Endothelial cell (in vitro differentiated cells): ENCODE data around the gene SNX25. TPM values are rescaled to one million over a fixed set of nuclear protein-coding genes. Genes with fewer than 3 reads are reported as not detected.
"Not testable (repeated sequence)": the region's sequence is repeated elsewhere in the genome, so short reads cannot be mapped to it uniquely, and the experiment has no call there.

Experiments
- DNase-seq: peaks from one replicate; pipeline ENCODE4 v3.0.0; 2021; ENCODE audit warnings: low spot score
- H3K27ac Mint-ChIP-seq: one replicate; pipeline ENCODE4 v1.8.0; 2021; ENCODE audit warnings: mixed read lengths, inconsistent platforms; ENCODE audit not compliant: unreplicated experiment
- H3K27me3 Mint-ChIP-seq: one replicate; pipeline ENCODE4 v1.8.0; 2021; ENCODE audit warnings: mild to moderate bottlenecking, moderate library complexity, mixed read lengths, inconsistent platforms; ENCODE audit not compliant: unreplicated experiment
- H3K36me3 Mint-ChIP-seq: one replicate; pipeline ENCODE4 v1.8.0; 2021; ENCODE audit warnings: mild to moderate bottlenecking, low read depth, mixed read lengths, inconsistent platforms; ENCODE audit not compliant: unreplicated experiment
- H3K4me1 Mint-ChIP-seq: one replicate; pipeline ENCODE4 v1.8.0; 2021; ENCODE audit warnings: mild to moderate bottlenecking, mixed read lengths, inconsistent platforms; ENCODE audit not compliant: unreplicated experiment
- H3K4me3 Mint-ChIP-seq: one replicate; pipeline ENCODE4 v1.8.0; 2021; ENCODE audit warnings: mild to moderate bottlenecking, mixed read lengths, inconsistent platforms; ENCODE audit not compliant: unreplicated experiment
- H3K9me3 Mint-ChIP-seq: one replicate; pipeline ENCODE4 v1.8.0; 2021; ENCODE audit warnings: mixed read lengths, inconsistent platforms; ENCODE audit not compliant: unreplicated experiment
- total RNA-seq: library from RNA; stranded (reverse); fragmentation: NEBNext Ultra II Directional; extraction: Animal tissue kit (Norgen Biotek cat#: 25700); gene quantifications from one replicate; pipeline ENCODE4 v1.2.1, GENCODE V29; 2021; ENCODE audit not compliant: unreplicated experiment
- TF ChIP-seq, protein P1 (sequence below): fragments of 200-600 bp; sonication (generic); IDR thresholded peaks from one replicate; pipeline ENCODE4 v1.5.0; 2021; ENCODE audit warnings: antibody characterized with exemption; ENCODE audit not compliant: unreplicated experiment

The SNX25 gene
- total RNA-seq, 1 donor from 2014 or later = 19.3 TPM

- Mint-ChIP-seq H3K36me3 (peaks cover 4% of the 10 kb centered on the region), H3K4me1 (peaks cover 32% of the 10 kb centered on the region), H3K27ac (peak overlapping the region; percentile 95), H3K27me3 (peaks cover 9% of the 10 kb centered on the region), H3K9me3 (no peaks in the 10 kb centered on the region), H3K4me3 (peak overlapping the region; percentile 91)
- TF ChIP-seq, protein P1, sequence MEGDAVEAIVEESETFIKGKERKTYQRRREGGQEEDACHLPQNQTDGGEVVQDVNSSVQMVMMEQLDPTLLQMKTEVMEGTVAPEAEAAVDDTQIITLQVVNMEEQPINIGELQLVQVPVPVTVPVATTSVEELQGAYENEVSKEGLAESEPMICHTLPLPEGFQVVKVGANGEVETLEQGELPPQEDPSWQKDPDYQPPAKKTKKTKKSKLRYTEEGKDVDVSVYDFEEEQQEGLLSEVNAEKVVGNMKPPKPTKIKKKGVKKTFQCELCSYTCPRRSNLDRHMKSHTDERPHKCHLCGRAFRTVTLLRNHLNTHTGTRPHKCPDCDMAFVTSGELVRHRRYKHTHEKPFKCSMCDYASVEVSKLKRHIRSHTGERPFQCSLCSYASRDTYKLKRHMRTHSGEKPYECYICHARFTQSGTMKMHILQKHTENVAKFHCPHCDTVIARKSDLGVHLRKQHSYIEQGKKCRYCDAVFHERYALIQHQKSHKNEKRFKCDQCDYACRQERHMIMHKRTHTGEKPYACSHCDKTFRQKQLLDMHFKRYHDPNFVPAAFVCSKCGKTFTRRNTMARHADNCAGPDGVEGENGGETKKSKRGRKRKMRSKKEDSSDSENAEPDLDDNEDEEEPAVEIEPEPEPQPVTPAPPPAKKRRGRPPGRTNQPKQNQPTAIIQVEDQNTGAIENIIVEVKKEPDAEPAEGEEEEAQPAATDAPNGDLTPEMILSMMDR = no peak
- DNase-seq = peak; percentile 59
Observed at GRCh38 chr4:185201977-185202962, 7.1 kb upstream of the SNX25 start.

DNA sequence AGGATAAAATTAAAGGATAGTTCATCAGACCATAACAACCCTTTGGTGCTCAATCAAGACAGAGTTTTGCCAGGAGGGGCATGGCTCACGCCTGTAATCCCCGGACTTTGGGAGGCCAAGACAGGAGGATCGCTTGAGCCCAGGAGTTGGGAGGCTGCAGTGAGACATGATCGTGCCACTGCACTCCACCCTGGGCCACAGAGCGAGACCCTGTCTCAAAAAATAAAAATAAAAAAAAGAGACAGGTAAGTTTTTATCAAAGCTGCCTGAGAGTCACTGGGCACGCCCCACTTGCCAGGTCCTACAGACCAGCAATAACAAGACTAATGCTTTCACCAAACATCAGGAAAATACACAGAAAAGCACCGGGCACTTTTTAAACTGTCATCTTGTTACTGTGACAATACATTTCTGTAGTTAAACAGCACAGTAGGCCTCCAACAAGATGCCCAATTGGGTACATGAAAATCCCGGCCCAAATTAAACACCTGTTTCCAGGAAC, 6.4 kb upstream of the SNX25 start:
- Mint-ChIP-seq H3K4me1 (peaks cover 32% of the 10 kb centered on the region), H3K27me3 (peaks cover 10% of the 10 kb centered on the region), H3K36me3 (peaks cover 4% of the 10 kb centered on the region), H3K4me3 (peak overlapping the region; percentile 91), H3K9me3 (no peaks in the 10 kb centered on the region), H3K27ac (peak overlapping the region; percentile 95)
- TF ChIP-seq, protein P1 = no peak
- peak; percentile 8 for DNase-seq

DNA sequence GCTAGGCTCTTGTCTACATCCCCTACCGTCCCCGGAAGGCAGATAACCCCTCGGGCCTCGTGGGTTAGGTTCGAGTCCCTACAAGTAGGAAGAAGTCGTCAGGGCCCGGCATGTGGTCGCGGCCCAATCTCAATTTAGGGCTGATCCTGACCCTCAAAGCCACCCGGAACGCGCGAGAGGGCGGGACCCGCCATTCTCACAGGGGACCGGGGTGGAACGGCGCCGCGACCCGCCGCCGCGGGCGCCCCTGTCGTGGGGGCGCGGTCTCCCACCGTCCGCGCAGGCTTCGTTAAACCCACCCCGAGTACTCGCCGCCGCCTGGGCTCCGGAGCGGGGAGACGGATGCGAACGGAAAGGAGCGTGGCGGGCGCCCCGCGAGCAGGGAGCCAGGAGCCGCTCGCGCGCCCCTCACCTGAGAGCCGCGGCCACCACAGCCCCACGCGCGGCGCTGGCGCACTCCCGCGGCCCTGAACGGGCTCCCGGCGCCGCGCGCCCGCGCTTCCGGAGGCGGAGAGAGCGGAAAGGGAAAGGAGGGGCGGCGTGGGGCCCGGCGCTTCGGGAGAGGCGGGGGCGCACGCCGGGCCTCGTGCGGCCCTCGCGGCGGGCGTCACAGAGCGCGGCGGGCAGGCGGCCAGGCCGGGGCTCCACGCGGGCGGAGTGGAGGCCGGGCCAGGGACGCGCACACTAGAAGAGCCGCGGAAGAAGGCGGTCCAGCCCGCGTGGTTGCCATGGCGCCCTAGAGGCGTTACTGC, 5.7 kb upstream of the SNX25 start, which contains the start of gene CFAP97:
Gene CFAP97 (minus strand): TSS at position 515 of the 752 bp plus-strand sequence. CDS start 12,804 bp downstream, outside the sequence.
- peak; percentile 66 for DNase-seq
- Mint-ChIP-seq H3K27ac (peak within 1 kb of the TSS; percentile 95), H3K4me3 (peak within 1 kb of the TSS; percentile 91), H3K27me3 (peaks cover 10% of the 10 kb centered on the region), H3K36me3 (peaks cover 4% of the 10 kb centered on the region), H3K4me1 (peaks cover 32% of the 10 kb centered on the region), H3K9me3 (no peaks in the 10 kb centered on the region)
- TF ChIP-seq, protein P1 = no peak

- Mint-ChIP-seq H3K9me3 (no peaks in the 10 kb centered on the region), H3K36me3 (peaks cover 4% of the 10 kb centered on the region), H3K27me3 (peaks cover 13% of the 10 kb centered on the region), H3K4me1 (peaks cover 38% of the 10 kb centered on the region), H3K27ac (peak overlapping the region; percentile 72), H3K4me3 (peak overlapping the region; percentile 82)
- no peak for DNase-seq
- TF ChIP-seq, protein P1 = no peak
Observed at GRCh38 chr4:185204238-185204910, 5.0 kb upstream of the SNX25 start.

DNA sequence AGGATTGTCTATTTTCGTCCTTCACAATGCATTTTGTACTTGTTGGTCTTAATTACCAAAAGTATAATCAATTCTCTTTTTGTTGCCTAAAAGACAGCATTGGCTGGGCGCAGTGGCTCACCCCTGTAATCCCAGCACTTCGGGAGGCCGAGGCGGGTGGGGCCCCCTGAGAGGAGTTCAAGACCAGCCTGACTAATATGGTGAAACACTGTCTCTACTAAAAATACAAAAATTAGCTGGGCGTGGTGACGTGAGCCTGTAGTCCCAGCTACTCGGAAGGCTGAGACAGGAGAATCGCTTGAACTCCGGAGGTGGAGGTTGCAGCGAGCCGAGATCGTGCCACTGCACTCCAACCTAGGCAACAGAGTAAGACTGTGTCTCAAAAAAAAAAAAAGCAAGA, 4.3 kb upstream of the SNX25 start:
- not testable (repeated sequence) for H3K27ac Mint-ChIP-seq, H3K4me3 Mint-ChIP-seq, DNase-seq, H3K9me3 Mint-ChIP-seq, H3K36me3 Mint-ChIP-seq
- Mint-ChIP-seq H3K4me1 (peaks cover 38% of the 10 kb centered on the region), H3K27me3 (peaks cover 13% of the 10 kb centered on the region)
